DMS53 treated with DMSO at 0.1 percent for 48 hours (cell line): Measurements from ENCODE around the gene KLHL5.
"Not testable (repeated sequence)": the region's sequence is repeated elsewhere in the genome, so short reads cannot be mapped to it uniquely, and the experiment has no call there.

Experiments used
- DNase-seq: peaks from one replicate; lab custom pipeline; 2025; ENCODE audit not compliant: unreplicated experiment; lab: John Stamatoyannopoulos, UW

Gene KLHL5

GRCh38 chr4:39062094-39062769 is at the start of gene KLHL5:
Gene KLHL5, plus strand, starts transcription at chr4:39062232. Its CDS starts 421 bp downstream, at chr4:39062653.
- no peak for DNase-seq

- no peak for DNase-seq
Observed at GRCh38 chr4:39014028-39014427, 48.0 kb upstream of the KLHL5 start.

GRCh38 chr4:39020130-39020529 is 41.9 kb upstream of the KLHL5 start:
- DNase-seq = no peak

GRCh38 chr4:39021631-39022030 is 40.4 kb upstream of the KLHL5 start:
- no peak for DNase-seq

- no peak for DNase-seq
Observed at GRCh38 chr4:39022241-39022640, 39.8 kb upstream of the KLHL5 start.

- no peak for DNase-seq
Observed at GRCh38 chr4:39023059-39023458, 39.0 kb upstream of the KLHL5 start.

GRCh38 chr4:39024311-39024865 is 37.6 kb upstream of the KLHL5 start:
- no peak for DNase-seq

- DNase-seq = no peak
Observed at GRCh38 chr4:39025552-39026085, 36.4 kb upstream of the KLHL5 start.

- no peak for DNase-seq
Observed at GRCh38 chr4:39026096-39026495, 35.9 kb upstream of the KLHL5 start.

- DNase-seq = no peak
Observed at GRCh38 chr4:39029752-39030694, 32.0 kb upstream of the KLHL5 start.

- no peak for DNase-seq
Observed at GRCh38 chr4:39030725-39031124, 31.3 kb upstream of the KLHL5 start.

- not testable (repeated sequence) for DNase-seq
Observed at GRCh38 chr4:39031590-39032020, 30.4 kb upstream of the KLHL5 start.

- DNase-seq = peak; percentile 95
Observed at GRCh38 chr4:39032218-39033085, 29.6 kb upstream of the KLHL5 start, which contains the start of gene TMEM156. Gene TMEM156, minus strand, starts transcription at chr4:39032409. Its CDS starts 96 bp downstream, at chr4:39032313.

GRCh38 chr4:39036172-39036571 is 25.9 kb upstream of the KLHL5 start:
- DNase-seq = peak; percentile 62

- DNase-seq = peak; percentile 62
Observed at GRCh38 chr4:39037491-39037825, 24.6 kb upstream of the KLHL5 start.

- peak; percentile 73 for DNase-seq
Observed at GRCh38 chr4:39037941-39038340, 24.1 kb upstream of the KLHL5 start.

- DNase-seq = no peak
Observed at GRCh38 chr4:39039108-39039507, 22.9 kb upstream of the KLHL5 start.

GRCh38 chr4:39042366-39042765 is 19.7 kb upstream of the KLHL5 start:
- no peak for DNase-seq

GRCh38 chr4:39043058-39043860 is 18.8 kb upstream of the KLHL5 start:
- no peak for DNase-seq
